Suprapubic skin (tissue), 4 donors: ENCODE data around the gene UVRAG.

Experiments used
- EP300 ChIP-seq: sonication (generic); formaldehyde crosslinking; IDR thresholded peaks from one replicate; pipeline ENCODE4 v1.6.1; 2017; ENCODE audit warnings: antibody characterized with exemption
- POLR2A ChIP-seq, 2 donors: fragments of 450-650 bp; IDR thresholded peaks; one replicate each; pipeline ENCODE4 v1.6.1; 2017; ENCODE audit warnings: antibody characterized with exemption in 2 of 2, mild to moderate bottlenecking in 2 of 2, moderate library complexity in 2 of 2
- POLR2AphosphoS5 ChIP-seq, 3 donors: sonication (generic); formaldehyde crosslinking; IDR thresholded peaks; one replicate each; pipeline ENCODE4 v1.6.1; 2017; ENCODE audit warnings: antibody characterized with exemption in 3 of 3
- TF ChIP-seq, protein P1 (sequence below), 2 donors: fragments of 200-600 bp in 1 of 2; fragments of 450-650 bp in 1 of 2; sonication (generic) in 1 of 2; IDR thresholded peaks; one replicate each; pipeline ENCODE4 v1.5.1; 2016 to 2019; ENCODE audit warnings: antibody characterized with exemption in 2 of 2, mild to moderate bottlenecking in 1 of 2, moderate library complexity in 1 of 2

DNA sequence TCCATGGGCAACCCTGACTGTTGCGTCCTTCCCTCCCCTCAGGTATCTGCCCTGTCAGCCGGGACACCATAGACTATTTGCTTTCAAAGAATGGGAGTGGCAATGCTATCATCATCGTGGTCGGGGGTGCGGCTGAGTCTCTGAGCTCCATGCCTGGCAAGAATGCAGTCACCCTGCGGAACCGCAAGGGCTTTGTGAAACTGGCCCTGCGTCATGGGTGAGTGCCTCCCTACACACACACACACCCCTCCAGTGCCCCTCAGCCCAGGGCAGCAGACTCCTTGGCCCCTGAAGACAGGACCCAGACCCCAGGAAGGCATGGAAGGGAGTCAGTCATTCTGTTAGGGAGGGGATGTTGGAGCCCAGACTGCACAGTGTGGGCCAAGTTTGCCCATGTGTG lies 17.9 kb upstream of the UVRAG start:
- TF ChIP-seq, protein P1, sequence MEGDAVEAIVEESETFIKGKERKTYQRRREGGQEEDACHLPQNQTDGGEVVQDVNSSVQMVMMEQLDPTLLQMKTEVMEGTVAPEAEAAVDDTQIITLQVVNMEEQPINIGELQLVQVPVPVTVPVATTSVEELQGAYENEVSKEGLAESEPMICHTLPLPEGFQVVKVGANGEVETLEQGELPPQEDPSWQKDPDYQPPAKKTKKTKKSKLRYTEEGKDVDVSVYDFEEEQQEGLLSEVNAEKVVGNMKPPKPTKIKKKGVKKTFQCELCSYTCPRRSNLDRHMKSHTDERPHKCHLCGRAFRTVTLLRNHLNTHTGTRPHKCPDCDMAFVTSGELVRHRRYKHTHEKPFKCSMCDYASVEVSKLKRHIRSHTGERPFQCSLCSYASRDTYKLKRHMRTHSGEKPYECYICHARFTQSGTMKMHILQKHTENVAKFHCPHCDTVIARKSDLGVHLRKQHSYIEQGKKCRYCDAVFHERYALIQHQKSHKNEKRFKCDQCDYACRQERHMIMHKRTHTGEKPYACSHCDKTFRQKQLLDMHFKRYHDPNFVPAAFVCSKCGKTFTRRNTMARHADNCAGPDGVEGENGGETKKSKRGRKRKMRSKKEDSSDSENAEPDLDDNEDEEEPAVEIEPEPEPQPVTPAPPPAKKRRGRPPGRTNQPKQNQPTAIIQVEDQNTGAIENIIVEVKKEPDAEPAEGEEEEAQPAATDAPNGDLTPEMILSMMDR (IDR thresholded peaks at IDR 0.05), result no peak
- no peak for TF ChIP-seq POLR2A (IDR thresholded peaks at IDR 0.05)
- no peak for TF ChIP-seq POLR2AphosphoS5 (IDR thresholded peaks at IDR 0.05)
- TF ChIP-seq EP300, result no peak
